OCI-M2 (cell line): Measurements from ENCODE around the gene FLNB.

Source experiments
- DNase-seq: peaks from one replicate; lab custom pipeline; 2025; ENCODE audit not compliant: unreplicated experiment; lab: John Stamatoyannopoulos, UW

The FLNB gene

GRCh38 chr3:58028902-58029301 lies 20.7 kb downstream of the FLNB start:
- no peak for DNase-seq

GRCh38 chr3:58029842-58030584 lies 21.8 kb downstream of the FLNB start:
- DNase-seq, result no peak

DNA sequence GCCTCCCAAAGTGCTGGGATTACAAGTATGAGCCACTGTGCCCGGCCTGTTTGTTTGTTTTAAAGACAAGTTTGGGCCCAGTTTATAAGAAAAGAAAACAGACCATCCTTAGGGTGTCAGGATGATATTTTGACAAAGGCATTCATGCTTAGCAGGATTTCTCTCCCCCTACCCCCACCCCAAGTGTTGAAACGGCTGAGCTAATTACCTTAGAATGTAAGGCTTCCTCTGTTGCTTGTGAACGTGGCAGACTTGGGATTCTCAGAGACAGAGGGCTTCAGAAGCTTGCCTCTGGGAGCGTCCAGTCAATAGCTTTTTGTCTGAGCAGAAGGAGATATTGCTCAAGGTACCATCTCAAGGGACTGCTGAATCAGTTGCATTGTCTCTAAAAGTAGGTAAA lies 24.0 kb downstream of the FLNB start:
- DNase-seq, result no peak

- no peak for DNase-seq
These were observed 26.7 kb downstream of the FLNB start for GRCh38 chr3:58034738-58035523.

DNA sequence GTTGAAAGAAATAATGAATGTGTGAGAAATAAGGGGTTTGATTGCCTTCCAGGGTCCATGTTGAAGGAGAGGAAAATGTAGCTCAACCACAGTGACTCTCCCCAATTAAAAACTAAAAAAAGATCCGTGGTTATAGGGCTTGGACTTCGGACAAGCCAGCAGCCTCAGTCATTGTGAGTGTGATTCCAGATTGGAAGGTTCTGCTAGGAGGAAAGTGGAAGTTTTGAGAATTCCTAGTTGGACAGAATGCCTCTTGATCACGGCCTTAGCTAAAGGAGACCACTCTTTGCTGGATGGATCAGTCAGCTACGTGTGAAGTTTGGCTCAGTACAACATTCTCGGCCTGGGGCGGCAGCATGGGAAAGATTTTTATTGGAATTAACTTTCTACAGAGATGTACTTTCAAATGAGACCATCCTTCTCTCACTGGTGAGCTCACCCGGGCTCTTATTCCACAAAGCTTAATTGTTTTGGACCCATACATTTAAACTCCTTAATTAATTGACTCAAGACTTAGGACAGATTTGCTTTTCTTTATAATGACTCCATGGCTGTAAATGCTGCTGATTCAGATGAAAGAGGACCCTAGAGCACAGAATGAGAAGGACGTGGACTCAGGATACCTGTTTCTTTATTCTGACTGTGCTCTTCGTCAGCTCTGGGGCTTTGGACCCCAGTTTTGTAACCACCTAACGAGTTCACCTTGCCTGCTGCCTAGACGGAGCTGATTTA lies 27.5 kb downstream of the FLNB start:
- no peak for DNase-seq

GRCh38 chr3:58036293-58037032 lies 28.2 kb downstream of the FLNB start:
- no peak for DNase-seq

GRCh38 chr3:58037141-58037910 lies 29.1 kb downstream of the FLNB start:
- DNase-seq, result no peak

- DNase-seq, result no peak
These were observed 30.6 kb downstream of the FLNB start for GRCh38 chr3:58038675-58039292.

- no peak for DNase-seq
These were observed 31.4 kb downstream of the FLNB start for GRCh38 chr3:58039601-58040000.

- DNase-seq, result no peak
These were observed 33.1 kb downstream of the FLNB start for GRCh38 chr3:58041182-58041825.

DNA sequence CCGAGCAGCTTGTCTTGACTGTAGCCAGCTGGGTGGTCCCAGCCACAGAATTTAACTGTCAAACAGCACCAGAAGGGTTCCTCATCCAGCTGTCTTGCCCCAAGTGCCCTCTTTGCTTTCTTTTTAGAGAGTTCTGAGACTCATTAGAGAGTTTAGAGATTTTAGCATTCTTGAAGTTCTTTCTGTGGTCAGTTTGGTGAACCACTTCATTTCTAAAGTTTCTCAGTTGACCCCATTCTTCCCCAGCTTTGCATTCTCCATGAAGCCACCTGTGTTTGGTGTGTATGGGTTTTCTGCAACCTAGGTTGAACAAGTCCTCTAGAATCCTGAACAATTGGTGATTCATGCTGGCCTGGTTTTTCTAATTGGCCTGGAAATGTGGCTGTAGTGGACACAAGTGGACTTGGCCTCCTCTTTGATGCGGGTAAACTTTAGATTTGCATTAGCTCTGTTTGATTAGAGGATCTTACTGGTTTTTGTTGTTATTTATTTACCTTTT lies 33.7 kb downstream of the FLNB start:
- DNase-seq, result no peak

DNA sequence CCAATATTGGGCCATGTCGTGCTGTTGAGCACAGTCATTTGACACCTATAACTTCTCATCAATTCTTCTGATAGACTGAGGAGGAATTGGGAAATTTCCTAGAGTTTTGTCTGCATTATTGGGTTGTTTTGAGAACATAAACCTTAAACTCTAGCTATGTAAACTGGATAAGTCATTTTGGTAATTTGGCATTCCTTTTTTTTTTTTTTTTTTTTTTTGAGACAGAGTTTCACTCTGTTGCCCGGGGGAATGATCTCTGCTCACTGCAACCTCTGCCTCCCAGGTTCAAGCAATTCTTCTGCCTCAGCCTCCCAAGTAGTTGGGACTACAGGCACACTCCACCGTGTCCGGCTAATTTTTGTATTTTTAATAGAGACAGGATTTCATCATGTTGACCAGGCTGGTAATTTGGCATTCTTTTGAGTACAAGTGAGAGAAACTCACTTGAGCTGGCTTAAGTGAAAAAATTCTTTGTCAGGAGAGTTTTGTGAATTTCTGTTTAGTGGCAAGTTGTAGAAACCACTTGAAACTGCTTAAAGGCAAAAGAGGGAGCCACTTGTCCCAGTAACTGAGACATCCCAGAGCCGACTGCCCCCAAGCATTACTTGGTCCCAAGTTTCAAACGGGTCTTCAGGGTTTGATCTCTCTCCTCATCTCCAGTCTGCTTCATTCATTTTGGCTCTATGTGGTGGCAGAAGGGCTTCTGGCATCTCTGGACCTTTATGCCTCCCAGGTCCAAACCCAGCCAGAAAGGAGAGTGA lies 34.9 kb downstream of the FLNB start:
- no peak for DNase-seq

DNA sequence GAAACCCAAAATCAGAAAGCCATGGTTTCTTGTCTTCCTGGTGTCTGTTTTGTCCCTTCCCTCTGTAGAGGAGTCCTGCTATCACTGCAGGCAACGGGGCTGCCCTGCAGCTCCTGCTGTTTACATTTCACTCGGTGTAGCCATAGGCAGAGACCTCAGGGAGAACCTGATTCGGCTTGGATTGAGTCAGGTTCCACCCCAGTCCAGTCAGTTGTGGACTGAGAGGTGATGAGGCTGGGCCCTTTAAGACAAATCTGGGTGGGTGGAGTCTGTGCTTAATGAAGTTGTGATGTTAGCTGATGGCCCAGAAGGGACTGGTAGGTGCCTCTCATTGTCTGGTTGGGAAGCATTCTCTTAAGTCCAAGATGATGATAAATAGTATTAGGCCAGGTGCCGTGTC lies 35.7 kb downstream of the FLNB start:
- no peak for DNase-seq

DNA sequence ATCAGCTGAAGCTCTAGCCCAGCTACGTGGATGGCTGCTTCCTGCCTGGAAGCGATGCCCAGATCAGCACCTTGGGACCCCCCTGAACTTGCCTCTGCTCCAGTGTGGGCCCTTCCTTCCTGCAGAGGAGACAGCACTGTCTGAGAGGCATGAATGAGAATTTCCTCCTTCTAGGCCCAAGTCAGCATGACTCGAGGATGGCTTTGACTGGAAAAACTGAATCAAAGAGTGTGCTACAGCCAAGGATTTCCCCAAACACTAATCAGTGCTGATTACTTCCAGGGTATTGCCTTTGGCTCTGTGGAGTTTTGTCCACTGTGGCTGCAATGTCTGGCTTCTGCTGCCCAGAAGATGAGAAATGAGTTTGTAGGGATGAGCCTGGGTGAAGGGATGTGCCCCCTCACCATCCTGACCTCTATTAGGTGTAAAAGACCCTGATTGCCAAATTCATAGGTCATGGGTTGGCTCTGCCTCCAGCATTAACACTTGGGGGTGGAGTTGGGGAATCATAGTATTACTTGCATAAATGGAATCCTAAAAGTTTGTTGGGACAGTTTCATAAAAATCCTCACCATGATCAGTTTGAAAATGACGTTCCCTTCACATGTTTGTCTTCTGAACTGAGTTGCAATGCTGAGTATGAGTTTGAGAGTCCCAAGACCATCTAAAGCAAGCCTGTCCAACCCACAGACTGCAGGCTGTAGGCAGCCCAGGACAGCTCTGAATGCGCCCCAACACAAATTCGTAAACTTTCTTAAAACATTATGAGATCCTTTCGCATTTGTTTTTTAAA lies 36.7 kb downstream of the FLNB start:
- DNase-seq, result no peak

DNA sequence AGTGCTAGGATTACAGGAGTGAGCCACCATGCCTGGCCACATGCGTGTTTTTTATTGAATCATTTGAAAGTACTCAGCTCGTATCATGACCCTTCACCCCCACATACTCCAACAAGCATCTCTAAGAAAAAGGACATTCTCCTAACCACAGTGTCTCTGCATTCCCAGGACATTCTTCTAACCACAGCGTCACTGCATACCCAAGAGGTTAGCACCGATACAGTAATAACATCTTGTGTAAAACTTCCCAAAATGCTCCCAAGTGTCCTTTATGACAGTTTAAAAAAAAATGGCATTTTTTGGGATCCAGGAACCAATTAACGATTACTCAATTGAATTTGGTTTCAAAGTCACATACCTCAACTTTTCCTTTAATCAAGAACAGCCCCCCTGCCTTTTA lies 39.6 kb downstream of the FLNB start:
- no peak for DNase-seq

DNA sequence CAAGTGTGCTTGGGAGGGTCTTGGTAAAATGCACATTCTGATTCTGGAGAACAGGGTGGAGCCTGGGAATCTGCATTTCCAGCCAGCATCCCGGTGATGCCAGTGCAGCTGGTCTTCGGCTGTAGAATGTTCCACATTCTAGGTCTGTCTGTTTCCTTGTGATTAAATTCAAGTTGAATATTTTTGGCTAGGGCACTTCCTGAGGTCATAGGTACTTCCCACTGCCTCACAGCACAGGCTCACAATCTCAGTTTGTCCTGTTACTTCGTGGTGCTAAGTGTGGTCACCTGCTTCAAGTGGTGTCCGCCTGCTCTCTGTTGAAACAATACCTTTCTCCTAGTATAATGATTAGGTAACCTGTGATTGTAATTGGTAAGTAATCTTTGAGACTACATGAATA lies 40.1 kb downstream of the FLNB start:
- no peak for DNase-seq

DNA sequence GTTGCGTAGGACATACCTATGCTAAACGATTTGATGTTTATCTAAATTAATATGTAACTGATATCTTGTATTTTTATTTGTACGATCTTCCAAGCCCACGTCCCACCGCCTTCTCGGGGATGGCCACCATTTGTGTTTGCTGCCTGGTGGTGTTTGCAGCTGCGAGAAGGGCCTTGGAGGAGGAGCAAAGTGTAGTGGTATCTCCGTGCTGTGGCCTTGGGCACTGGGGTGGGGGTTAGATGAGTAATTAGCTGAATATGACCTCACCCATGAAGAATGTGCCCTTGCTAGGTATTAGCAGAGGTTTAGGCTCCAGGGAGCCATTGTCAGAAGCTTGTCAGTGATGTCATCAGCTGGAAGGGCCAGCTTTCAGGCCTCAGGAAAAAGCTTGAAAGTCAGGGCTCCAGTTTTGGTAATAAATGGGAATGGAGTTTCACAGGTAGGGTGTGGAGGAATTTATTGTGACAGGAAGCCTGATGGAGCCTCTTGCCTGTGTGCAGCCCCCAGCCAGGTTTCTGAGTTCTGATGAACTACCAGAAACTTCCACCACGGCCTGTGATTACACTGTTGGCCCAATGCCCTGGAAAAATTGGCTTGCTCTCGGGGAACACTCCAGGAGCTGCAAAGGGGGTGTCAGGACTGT lies 41.0 kb downstream of the FLNB start:
- no peak for DNase-seq
